ENCODE measurements around the gene PPP1R1A.

PPP1R1A gene

GRCh38 chr12:54561164-54561563 is 27.3 kb downstream of the PPP1R1A start:
- Histone ChIP-seq H3K27me3 (ENCODE audit: control insufficient read depth, low read length) (peaks cover 3% of the 10 kb centered on the region), H3K36me3 (ENCODE audit: control insufficient read depth, low read length) (no peaks in the 10 kb centered on the region), H3K79me2 (ENCODE audit: control insufficient read depth, low read length) (no peaks in the 10 kb centered on the region), H4K20me1 (ENCODE audit: control insufficient read depth, insufficient read depth, low read depth, low read length) (no peaks in the 10 kb centered on the region), H3K9me3 (ENCODE audit: control insufficient read depth, insufficient read depth, low read length) (no peaks in the 10 kb centered on the region), H3K9me2 (replicated peaks; ENCODE audit: control insufficient read depth, low read length) (no peaks in the 10 kb centered on the region), H3K4me2 (ENCODE audit: low read length) (peak overlapping the region; percentile 62), H3F3A (ENCODE audit: control insufficient read depth, insufficient read depth) (no peaks in the 10 kb centered on the region), H3K27ac (ENCODE audit: low read depth, low read length) (no peak overlapping the region), H3K4me3 (ENCODE audit: low read length) (peak overlapping the region; percentile 36; the same call in 1 of the 2 replicates), H3K4me1 (ENCODE audit: control insufficient read depth, low read length) (peaks cover 18% of the 10 kb centered on the region)
- no peak for TF ChIP-seq EZH2phosphoT487 (IDR thresholded peaks at IDR 0.05; ENCODE audit: borderline replicate concordance, low read length)
- TF ChIP-seq, protein P1, sequence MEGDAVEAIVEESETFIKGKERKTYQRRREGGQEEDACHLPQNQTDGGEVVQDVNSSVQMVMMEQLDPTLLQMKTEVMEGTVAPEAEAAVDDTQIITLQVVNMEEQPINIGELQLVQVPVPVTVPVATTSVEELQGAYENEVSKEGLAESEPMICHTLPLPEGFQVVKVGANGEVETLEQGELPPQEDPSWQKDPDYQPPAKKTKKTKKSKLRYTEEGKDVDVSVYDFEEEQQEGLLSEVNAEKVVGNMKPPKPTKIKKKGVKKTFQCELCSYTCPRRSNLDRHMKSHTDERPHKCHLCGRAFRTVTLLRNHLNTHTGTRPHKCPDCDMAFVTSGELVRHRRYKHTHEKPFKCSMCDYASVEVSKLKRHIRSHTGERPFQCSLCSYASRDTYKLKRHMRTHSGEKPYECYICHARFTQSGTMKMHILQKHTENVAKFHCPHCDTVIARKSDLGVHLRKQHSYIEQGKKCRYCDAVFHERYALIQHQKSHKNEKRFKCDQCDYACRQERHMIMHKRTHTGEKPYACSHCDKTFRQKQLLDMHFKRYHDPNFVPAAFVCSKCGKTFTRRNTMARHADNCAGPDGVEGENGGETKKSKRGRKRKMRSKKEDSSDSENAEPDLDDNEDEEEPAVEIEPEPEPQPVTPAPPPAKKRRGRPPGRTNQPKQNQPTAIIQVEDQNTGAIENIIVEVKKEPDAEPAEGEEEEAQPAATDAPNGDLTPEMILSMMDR (IDR thresholded peaks at IDR 0.05; ENCODE audit: low read depth, low read length, poor library complexity, severe bottlenecking) = no peak

- peak overlapping the region; percentile 36 for H3K4me3 ChIP-seq (ENCODE audit: low read length)
- no peaks in the 10 kb centered on the region for H3K36me3 ChIP-seq (ENCODE audit: control insufficient read depth, low read length)
- H3K27me3 ChIP-seq (ENCODE audit: control insufficient read depth, low read length) = peaks cover 7% of the 10 kb centered on the region
- H3K9me3 ChIP-seq (ENCODE audit: control insufficient read depth, insufficient read depth, low read length) = no peaks in the 10 kb centered on the region
- no peaks in the 10 kb centered on the region for H3K79me2 ChIP-seq (ENCODE audit: control insufficient read depth, low read length)
- peak overlapping the region; percentile 62 for H3K4me2 ChIP-seq (ENCODE audit: low read length)
- no peaks in the 10 kb centered on the region for H3K9me2 ChIP-seq (replicated peaks; ENCODE audit: control insufficient read depth, low read length)
- no peaks in the 10 kb centered on the region for H3F3A ChIP-seq (ENCODE audit: control insufficient read depth, insufficient read depth)
- H3K27ac ChIP-seq (ENCODE audit: low read depth, low read length) = no peak overlapping the region
- TF ChIP-seq, protein P1 (IDR thresholded peaks at IDR 0.05; ENCODE audit: low read depth, low read length, poor library complexity, severe bottlenecking) = no peak
- TF ChIP-seq EZH2phosphoT487 (IDR thresholded peaks at IDR 0.05; ENCODE audit: borderline replicate concordance, low read length) = no peak
- H4K20me1 ChIP-seq (ENCODE audit: control insufficient read depth, insufficient read depth, low read depth, low read length) = no peaks in the 10 kb centered on the region
- peaks cover 18% of the 10 kb centered on the region for H3K4me1 ChIP-seq (ENCODE audit: control insufficient read depth, low read length)
These were observed 28.0 kb downstream of the PPP1R1A start for GRCh38 chr12:54560374-54560858.

DNA sequence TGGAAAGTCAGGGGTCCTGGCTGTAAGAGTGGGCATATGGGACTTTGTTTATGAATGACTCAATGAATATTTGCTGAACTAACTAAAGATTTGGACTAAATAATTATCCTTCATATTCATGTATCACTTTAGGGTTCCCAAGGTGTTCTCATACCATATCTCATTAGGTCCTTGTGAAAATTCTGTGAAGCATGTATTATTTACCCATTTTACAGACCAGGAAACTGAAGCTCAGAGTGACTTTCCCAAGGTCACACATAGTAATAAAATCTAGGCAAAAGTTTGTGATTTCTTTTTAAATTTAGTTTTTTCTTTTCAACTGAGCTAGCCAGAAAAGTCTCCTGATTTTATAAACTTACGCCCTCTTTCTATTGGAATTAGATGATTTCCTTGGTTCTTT is 29.7 kb downstream of the PPP1R1A start:
- no peaks in the 10 kb centered on the region for H3K79me2 ChIP-seq (ENCODE audit: control insufficient read depth, low read length)
- H3K4me3 ChIP-seq (ENCODE audit: low read length) = no peak overlapping the region
- H3K9me2 ChIP-seq (replicated peaks; ENCODE audit: control insufficient read depth, low read length) = no peaks in the 10 kb centered on the region
- H3K9me3 ChIP-seq (ENCODE audit: control insufficient read depth, insufficient read depth, low read length) = no peaks in the 10 kb centered on the region
- H3K4me2 ChIP-seq (ENCODE audit: low read length) = no peak overlapping the region
- H4K20me1 ChIP-seq (ENCODE audit: control insufficient read depth, insufficient read depth, low read depth, low read length) = no peaks in the 10 kb centered on the region
- peaks cover 7% of the 10 kb centered on the region for H3K27me3 ChIP-seq (ENCODE audit: control insufficient read depth, low read length)
- H3K27ac ChIP-seq (ENCODE audit: low read depth, low read length) = no peak overlapping the region
- TF ChIP-seq, protein P1 (IDR thresholded peaks at IDR 0.05; ENCODE audit: low read depth, low read length, poor library complexity, severe bottlenecking) = no peak
- no peak for TF ChIP-seq EZH2phosphoT487 (IDR thresholded peaks at IDR 0.05; ENCODE audit: borderline replicate concordance, low read length)
- no peaks in the 10 kb centered on the region for H3F3A ChIP-seq (ENCODE audit: control insufficient read depth, insufficient read depth)
- peaks cover 18% of the 10 kb centered on the region for H3K4me1 ChIP-seq (ENCODE audit: control insufficient read depth, low read length)
- no peaks in the 10 kb centered on the region for H3K36me3 ChIP-seq (ENCODE audit: control insufficient read depth, low read length)
